Adrenal gland (tissue), 12 donors: ENCODE measurements around the gene SERPINA4. TPM values are rescaled to one million over a fixed set of nuclear protein-coding genes. Genes with fewer than 3 reads are reported as not detected.

ENCODE experiments used
- DNase-seq, 7 donors: peaks; one replicate each; pipeline ENCODE4 v3.0.0-alpha.2; 2019 to 2020
- H3K27ac ChIP-seq, 5 donors: fragments of 200-600 bp; sonication (generic) in 4 of 5; 1 replicate in 3 of 5; 2 replicates in 2 of 5; pipeline versions ENCODE4 v1.5.1 to v1.8.0; 2016 to 2020; ENCODE audit warnings: mild to moderate bottlenecking in 1 of 5
- H3K27me3 ChIP-seq: fragments of 200-600 bp; 2 replicates; pipeline ENCODE4 v1.8.0; 2021
- H3K36me3 ChIP-seq, 2 donors: fragments of 200-600 bp; replicated peaks in 1 of 2; 1 replicate in 1 of 2; 2 replicates in 1 of 2; pipeline versions ENCODE4 v1.5.1 to v1.8.0; 2018 to 2022
- H3K4me1 ChIP-seq, 2 donors: fragments of 200-600 bp; replicated peaks in 1 of 2; 1 replicate in 1 of 2; 2 replicates in 1 of 2; pipeline versions ENCODE4 v1.5.1 to v1.8.0; 2018 to 2021
- H3K4me3 ChIP-seq, 4 donors: fragments of 200-600 bp; sonication (generic) in 3 of 4; one replicate each; pipeline ENCODE4 v1.5.1; 2016 to 2018
- H3K9me3 ChIP-seq, 3 donors: fragments of 200-600 bp; sonication (generic) in 1 of 3; replicated peaks in 1 of 3; 1 replicate in 2 of 3; 2 replicates in 1 of 3; pipeline versions ENCODE4 v1.5.1 to v1.8.0; 2016 to 2021
- POLR2A ChIP-seq, 2 donors: fragments of 450-650 bp; IDR thresholded peaks; one replicate each; pipeline ENCODE4 v1.6.1; 2017; ENCODE audit warnings: antibody characterized with exemption in 2 of 2, mild to moderate bottlenecking in 2 of 2, moderate library complexity in 1 of 2
- WGBS, 4 donors: extraction: QIAGEN DNeasy Blood & Tissue Kit in 2 of 4; methylation state at CpG; one replicate each; pipeline versions ENCODE4 v1.1.5 to v1.1.7; 2013 to 2017; 5-methylcytosine and 5-hydroxymethylcytosine counted together
- intact Hi-C, 2 donors: fragments of 100-400 bp; cut with DNase I; formaldehyde crosslinking; loops; one replicate each; pipeline versions ENCODE4 v1.14.1 to v1.15.0; 2022 to 2023
- polyA plus RNA-seq, 3 donors: library from polyadenylated mRNA; stranded (reverse); fragments of 200-250 nt in 2 of 3; fragments of 350-450 nt in 1 of 3; fragmentation: Illumina TruSeq in 1 of 3; extraction: RNeasy Lipid Tissue Mini Kit (QIAGEN cat#74804) in 1 of 3; gene quantifications; one replicate each; pipeline ENCODE4 v1.2.3, GENCODE V29; 2013 to 2014
- total RNA-seq, 9 donors: library from RNA; depleted of rRNA in 4 of 9; stranded (reverse); fragments of >200 nt in 4 of 9; fragments of 120-200 nt in 1 of 9; fragmentation: NEBNext Ultra II Directional in 1 of 9; extraction: Animal tissue kit (Norgen Biotek cat#: 25700) in 1 of 9; gene quantifications; one replicate each; pipeline versions ENCODE4 v1.1.0 to v1.2.4, GENCODE V29; 2013 to 2023
- TF ChIP-seq, protein P1 (sequence below), 6 experiments: fragments of 450-650 bp in 4 of 6; fragments of 200-600 bp in 2 of 6; sonication (generic) in 1 of 6; IDR thresholded peaks; 1 replicate in 5 of 6; 2 replicates in 1 of 6; pipeline versions ENCODE4 v1.5.1 to v1.8.0; 2016 to 2021; ENCODE audit warnings: antibody characterized with exemption in 6 of 6, mild to moderate bottlenecking in 2 of 6, moderate library complexity in 1 of 6
- donor health status: healthy with polysubstance abuse.
- donor health status: Bipolar disorder and iron deficiency.
- donor health status: DM: yes; HTN: yes; CAD: no.
- donor health status: DM: no; HTN: no; CAD: no.
- donor health status: DM: no; HTN: no; CAD: no.
- donor health status: DM: yes; HTN: yes; CAD: no.

The SERPINA4 gene
- total and polyA plus RNA-seq, 12 donors, result 0.06 to 0.31 (median 0.11) TPM; not detected in 9

DNA sequence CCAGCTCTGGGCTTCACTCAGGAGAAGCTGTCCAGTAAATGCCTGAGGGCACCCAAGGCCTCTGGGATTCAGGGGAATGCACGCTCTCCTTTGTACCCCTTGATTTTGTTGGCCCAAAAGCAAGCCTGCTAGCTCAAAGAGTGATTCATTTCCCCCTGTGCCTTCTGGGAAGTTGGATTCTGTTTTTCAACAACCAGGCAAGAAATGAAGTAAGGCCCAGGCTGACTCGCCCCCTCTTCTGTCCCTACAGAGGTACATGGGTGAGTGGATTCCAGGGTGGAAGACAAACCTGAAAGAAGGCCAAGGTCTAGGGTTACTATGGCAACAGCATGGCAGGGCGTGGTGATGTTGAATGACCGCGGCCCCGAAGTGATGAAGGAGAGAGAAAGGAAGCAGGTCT is 10.7 kb downstream of the SERPINA4 start:
- Histone ChIP-seq H3K27me3 (no peaks in the 10 kb centered on the region), H3K27ac (peak overlapping the region in 2 of 5 donors; percentile 41 to 72), H3K9me3 (no peaks in the 10 kb centered on the region), H3K36me3 (no peaks in the 10 kb centered on the region), H3K4me3 (no peak overlapping the region), H3K4me1 (no peaks in the 10 kb centered on the region)
- WGBS, 4 donors, result 52 to 61% (median 59%) methylated on average over 6 of the region's 6 CpGs
- TF ChIP-seq, protein P1, sequence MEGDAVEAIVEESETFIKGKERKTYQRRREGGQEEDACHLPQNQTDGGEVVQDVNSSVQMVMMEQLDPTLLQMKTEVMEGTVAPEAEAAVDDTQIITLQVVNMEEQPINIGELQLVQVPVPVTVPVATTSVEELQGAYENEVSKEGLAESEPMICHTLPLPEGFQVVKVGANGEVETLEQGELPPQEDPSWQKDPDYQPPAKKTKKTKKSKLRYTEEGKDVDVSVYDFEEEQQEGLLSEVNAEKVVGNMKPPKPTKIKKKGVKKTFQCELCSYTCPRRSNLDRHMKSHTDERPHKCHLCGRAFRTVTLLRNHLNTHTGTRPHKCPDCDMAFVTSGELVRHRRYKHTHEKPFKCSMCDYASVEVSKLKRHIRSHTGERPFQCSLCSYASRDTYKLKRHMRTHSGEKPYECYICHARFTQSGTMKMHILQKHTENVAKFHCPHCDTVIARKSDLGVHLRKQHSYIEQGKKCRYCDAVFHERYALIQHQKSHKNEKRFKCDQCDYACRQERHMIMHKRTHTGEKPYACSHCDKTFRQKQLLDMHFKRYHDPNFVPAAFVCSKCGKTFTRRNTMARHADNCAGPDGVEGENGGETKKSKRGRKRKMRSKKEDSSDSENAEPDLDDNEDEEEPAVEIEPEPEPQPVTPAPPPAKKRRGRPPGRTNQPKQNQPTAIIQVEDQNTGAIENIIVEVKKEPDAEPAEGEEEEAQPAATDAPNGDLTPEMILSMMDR (IDR thresholded peaks at IDR 0.05), result no peak
- no peak for TF ChIP-seq POLR2A (IDR thresholded peaks at IDR 0.05)
- DNase-seq, result peak in 3 of 7 donors; percentile 35 to 49 (median 44)
- intact Hi-C loops, result no loop called here

DNA sequence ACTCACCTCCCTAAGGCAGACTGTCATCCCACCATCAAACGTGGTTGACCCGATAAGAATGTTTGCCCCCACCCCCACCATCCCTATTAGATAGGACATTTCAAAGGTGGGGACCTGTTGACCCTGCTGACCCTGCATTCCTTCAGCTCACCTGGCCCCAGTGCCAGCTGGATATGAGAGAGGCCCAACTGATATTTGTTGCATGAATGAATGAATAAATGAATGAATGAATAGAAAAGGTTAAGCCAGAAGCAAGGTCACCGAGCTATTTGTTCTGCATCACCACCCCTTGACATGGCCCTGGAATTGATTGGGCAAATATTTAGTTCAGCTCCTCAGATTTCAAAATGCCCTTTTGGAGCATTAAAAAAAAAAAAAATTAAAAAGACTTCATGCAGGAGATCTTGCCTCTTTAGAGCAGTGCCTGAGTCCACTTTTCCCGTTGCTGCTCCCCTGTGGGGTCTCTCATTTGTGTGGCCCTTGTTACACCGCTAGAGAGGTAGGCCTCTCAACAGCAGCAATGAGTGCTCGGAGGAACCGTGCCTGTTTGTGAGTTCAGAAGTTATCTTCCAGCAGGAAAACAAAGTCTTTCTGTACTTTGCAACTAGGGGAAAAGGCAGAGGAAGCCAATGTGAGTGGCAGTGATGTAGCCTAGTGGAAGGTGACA is 11.5 kb downstream of the SERPINA4 start:
- peak in 1 of 7 donors; percentile 15 for DNase-seq
- intact Hi-C loops, result no loop called here
- TF ChIP-seq, protein P1 (IDR thresholded peaks at IDR 0.05), result no peak
- Histone ChIP-seq H3K4me1 (no peaks in the 10 kb centered on the region), H3K36me3 (no peaks in the 10 kb centered on the region), H3K4me3 (no peak overlapping the region), H3K27me3 (no peaks in the 10 kb centered on the region), H3K9me3 (no peaks in the 10 kb centered on the region), H3K27ac (no peak overlapping the region)
- WGBS, 4 donors, result 82 to 87% (median 85%) methylated on average over 7 of the region's 7 CpGs

DNA sequence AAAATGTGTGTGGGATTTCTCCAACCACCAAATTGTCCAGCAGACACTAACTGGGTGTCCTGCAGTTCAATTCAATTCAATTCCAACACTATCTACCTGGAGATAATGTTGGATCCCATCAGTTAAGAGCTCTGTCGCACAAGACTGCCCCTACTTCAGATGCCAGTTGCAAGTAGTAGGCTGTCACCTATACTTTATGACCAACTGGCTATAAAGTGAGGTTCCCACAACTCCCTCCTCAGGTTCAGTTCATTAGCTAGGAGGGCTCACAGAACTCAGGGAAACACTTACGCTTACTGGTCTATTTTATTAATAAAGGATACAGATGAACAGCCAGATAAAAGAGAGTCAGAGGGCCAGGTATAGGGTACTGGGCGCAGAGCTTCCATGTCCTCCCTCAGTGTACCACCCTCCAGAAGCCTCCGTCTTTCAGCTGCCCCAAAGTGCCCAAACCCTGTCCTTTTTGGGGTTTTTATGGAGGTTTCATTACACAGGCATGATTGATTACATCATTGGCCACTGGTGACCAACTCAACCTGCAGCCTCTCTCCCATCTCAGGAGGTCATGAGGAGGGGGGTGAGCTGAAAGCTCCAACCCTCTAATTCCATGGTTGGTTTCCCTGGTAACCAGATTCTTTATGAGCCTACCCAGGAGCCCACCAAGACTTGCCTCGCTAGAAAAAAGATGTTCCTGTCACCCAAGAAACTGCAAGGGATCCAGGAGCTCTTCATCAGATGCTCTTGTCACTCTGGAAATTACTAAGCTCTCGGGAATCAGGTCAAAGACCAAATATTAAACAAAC is 12.4 kb downstream of the SERPINA4 start:
- H3K27me3 ChIP-seq, result no peaks in the 10 kb centered on the region
- WGBS, 4 donors, result 82 to 93% (median 87%) methylated on average over 6 of the region's 6 CpGs
- TF ChIP-seq POLR2A (IDR thresholded peaks at IDR 0.05), result no peak
- TF ChIP-seq, protein P1 (IDR thresholded peaks at IDR 0.05), result no peak
- H3K9me3 ChIP-seq, result no peaks in the 10 kb centered on the region
- no peak overlapping the region for H3K4me3 ChIP-seq
- DNase-seq, result peak in 1 of 7 donors; percentile 9
- no peaks in the 10 kb centered on the region for H3K4me1 ChIP-seq
- no peak overlapping the region for H3K27ac ChIP-seq
- intact Hi-C loops, result no loop called here
- H3K36me3 ChIP-seq, result no peaks in the 10 kb centered on the region

DNA sequence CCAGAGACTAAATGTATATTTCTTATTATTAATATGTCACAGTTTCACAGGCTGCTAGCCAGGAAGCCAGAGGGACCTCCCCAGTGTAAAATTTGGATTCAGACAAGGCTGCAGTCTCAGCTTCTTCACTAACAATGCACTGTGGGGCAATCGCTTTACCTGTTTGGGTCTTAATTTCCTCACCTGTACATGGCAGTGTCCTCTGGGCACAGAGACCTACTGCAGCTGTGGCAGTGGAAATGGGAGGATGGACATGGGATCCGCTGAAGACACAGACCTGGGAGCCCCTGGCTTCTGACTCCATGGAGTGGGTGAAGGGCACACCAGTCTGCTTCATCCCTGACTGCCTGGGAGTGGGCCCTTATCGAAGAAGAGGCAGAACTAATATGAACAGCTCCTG is 13.1 kb downstream of the SERPINA4 start:
- DNase-seq, result peak in 1 of 7 donors; percentile 20

More for the DNA sequence above, 13.1 kb downstream of the SERPINA4 start:
- WGBS, 4 donors, result 72 to 95% (median 87%) methylated on average over 3 of the region's 3 CpGs
- Histone ChIP-seq H3K9me3 (no peaks in the 10 kb centered on the region), H3K4me1 (no peaks in the 10 kb centered on the region), H3K27me3 (no peaks in the 10 kb centered on the region), H3K4me3 (no peak overlapping the region), H3K27ac (no peak overlapping the region), H3K36me3 (no peaks in the 10 kb centered on the region)
- TF ChIP-seq POLR2A (IDR thresholded peaks at IDR 0.05), result no peak
- TF ChIP-seq, protein P1 (IDR thresholded peaks at IDR 0.05), result no peak
- intact Hi-C loops, result no loop called here
